RPMI8226 (cell line): ENCODE results near the gene ETNK1.
A peak's percentile ranks its signal among the peaks of the same experiment; 100 is the strongest.
"Not testable (repeated sequence)": the region's sequence is repeated elsewhere in the genome, so short reads cannot be mapped to it uniquely, and the experiment has no call there.

ENCODE experiments used
- DNase-seq: peaks from one replicate; pipeline ENCODE4 v3.0.0-alpha.2; 2015

Gene ETNK1

GRCh38 chr12:22691319-22691718 is 66.3 kb downstream of the ETNK1 start:
- no peak for DNase-seq

- DNase-seq = not testable (repeated sequence)
Measured at GRCh38 chr12:22692467-22692866, 67.5 kb downstream of the ETNK1 start.

- DNase-seq = no peak
Measured at GRCh38 chr12:22692964-22693555, 68.1 kb downstream of the ETNK1 start.

GRCh38 chr12:22698576-22698975 is 73.6 kb downstream of the ETNK1 start:
- DNase-seq = no peak

GRCh38 chr12:22699705-22700104 is 74.7 kb downstream of the ETNK1 start:
- DNase-seq = not testable (repeated sequence)

- DNase-seq = no peak
Measured at GRCh38 chr12:22700106-22700505, 75.1 kb downstream of the ETNK1 start.

- DNase-seq = not testable (repeated sequence)
Measured at GRCh38 chr12:22701216-22701809, 76.3 kb downstream of the ETNK1 start.

GRCh38 chr12:22702690-22703089 is 77.7 kb downstream of the ETNK1 start:
- no peak for DNase-seq

- DNase-seq = peak; percentile 46
Measured at GRCh38 chr12:22709292-22709691, 84.3 kb downstream of the ETNK1 start.

GRCh38 chr12:22712083-22712482 is 87.1 kb downstream of the ETNK1 start:
- no peak for DNase-seq

GRCh38 chr12:22715254-22715653 is 90.3 kb downstream of the ETNK1 start:
- no peak for DNase-seq

- no peak for DNase-seq
Measured at GRCh38 chr12:22719745-22720144, 94.8 kb downstream of the ETNK1 start.

- no peak for DNase-seq
Measured at GRCh38 chr12:22722081-22722480, 97.1 kb downstream of the ETNK1 start.

GRCh38 chr12:22722779-22723178 is 97.8 kb downstream of the ETNK1 start:
- DNase-seq = no peak

GRCh38 chr12:22728987-22729386 is 104.0 kb downstream of the ETNK1 start:
- DNase-seq = no peak

- DNase-seq = no peak
Measured at GRCh38 chr12:22729431-22729956, 104.5 kb downstream of the ETNK1 start.

- no peak for DNase-seq
Measured at GRCh38 chr12:22729957-22730443, 105.0 kb downstream of the ETNK1 start.

GRCh38 chr12:22731236-22731635 is 106.3 kb downstream of the ETNK1 start:
- DNase-seq = no peak

- peak; percentile 11 for DNase-seq
Measured at GRCh38 chr12:22733756-22734155, 108.8 kb downstream of the ETNK1 start.

- no peak for DNase-seq
Measured at GRCh38 chr12:22738945-22739344, 114.0 kb downstream of the ETNK1 start.
